Tibial artery (tissue), 4 donors: ENCODE data around the gene PINLYP.
"Not testable (repeated sequence)": the region's sequence is repeated elsewhere in the genome, so short reads cannot be mapped to it uniquely, and the experiment has no call there.

Source experiments
- DNase-seq, 2 donors: peaks; one replicate each; pipeline ENCODE4 v3.0.0-alpha.2; 2019
- H3K27ac ChIP-seq, 2 donors: fragments of 200-600 bp; sonication (generic) in 1 of 2; 1 replicate in 1 of 2; 2 replicates in 1 of 2; pipeline ENCODE4 v1.5.1; 2018 to 2019; ENCODE audit warnings: mild to moderate bottlenecking in 1 of 2
- H3K27me3 ChIP-seq, 2 donors: fragments of 200-600 bp; sonication (generic) in 1 of 2; one replicate each; pipeline versions ENCODE4 v1.5.1 to v1.6.0; 2016 to 2019
- H3K36me3 ChIP-seq, 3 donors: fragments of 200-600 bp; sonication (generic) in 2 of 3; one replicate each; pipeline ENCODE4 v1.5.1; 2016 to 2019; ENCODE audit warnings: mild to moderate bottlenecking in 2 of 3
- H3K4me1 ChIP-seq, 4 donors: fragments of 200-600 bp; sonication (generic) in 2 of 4; 1 replicate in 3 of 4; 2 replicates in 1 of 4; pipeline ENCODE4 v1.5.1; 2016 to 2019
- H3K4me3 ChIP-seq, 2 donors: fragments of 200-600 bp; sonication (generic) in 1 of 2; 1 replicate in 1 of 2; 2 replicates in 1 of 2; pipeline ENCODE4 v1.5.1; 2018 to 2019; ENCODE audit warnings: mild to moderate bottlenecking in 2 of 2
- H3K9me3 ChIP-seq, 3 donors: fragments of 200-600 bp; sonication (generic) in 1 of 3; one replicate each; pipeline ENCODE4 v1.5.1; 2016 to 2019
- intact Hi-C: fragments of 100-400 bp; cut with DNase I; formaldehyde crosslinking; loops from one replicate; pipeline ENCODE4 v1.15.0; 2023; ENCODE audit warnings: low total_unique reads
- TF ChIP-seq, protein P1 (sequence below), 2 experiments: fragments of 200-600 bp in 1 of 2; fragments of 450-650 bp in 1 of 2; IDR thresholded peaks; one replicate each; pipeline ENCODE4 v1.5.1; 2017 to 2019; ENCODE audit warnings: antibody characterized with exemption in 2 of 2, mild to moderate bottlenecking in 1 of 2, moderate library complexity in 1 of 2

The PINLYP gene

DNA sequence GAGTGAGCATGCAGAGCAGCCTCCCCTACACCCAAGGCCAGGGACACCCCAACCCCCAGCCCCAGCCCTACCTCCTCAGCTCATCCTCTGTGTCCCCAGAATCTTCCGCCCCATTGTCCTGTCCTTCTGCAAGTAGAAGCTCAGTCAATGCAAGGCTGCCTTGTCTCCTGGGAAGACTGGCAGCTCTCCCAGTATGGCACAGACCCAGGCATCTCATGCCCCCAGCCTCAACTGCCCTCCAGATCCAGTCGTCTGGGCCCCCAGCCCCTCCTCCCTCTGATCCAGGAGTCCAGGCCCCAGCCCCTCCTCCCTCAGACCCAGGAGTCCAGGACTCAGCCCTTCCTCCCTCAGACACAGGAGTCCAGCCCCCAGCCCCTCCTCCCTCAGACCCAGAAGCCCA, 29.6 kb upstream of the PINLYP start:
- TF ChIP-seq, protein P1, sequence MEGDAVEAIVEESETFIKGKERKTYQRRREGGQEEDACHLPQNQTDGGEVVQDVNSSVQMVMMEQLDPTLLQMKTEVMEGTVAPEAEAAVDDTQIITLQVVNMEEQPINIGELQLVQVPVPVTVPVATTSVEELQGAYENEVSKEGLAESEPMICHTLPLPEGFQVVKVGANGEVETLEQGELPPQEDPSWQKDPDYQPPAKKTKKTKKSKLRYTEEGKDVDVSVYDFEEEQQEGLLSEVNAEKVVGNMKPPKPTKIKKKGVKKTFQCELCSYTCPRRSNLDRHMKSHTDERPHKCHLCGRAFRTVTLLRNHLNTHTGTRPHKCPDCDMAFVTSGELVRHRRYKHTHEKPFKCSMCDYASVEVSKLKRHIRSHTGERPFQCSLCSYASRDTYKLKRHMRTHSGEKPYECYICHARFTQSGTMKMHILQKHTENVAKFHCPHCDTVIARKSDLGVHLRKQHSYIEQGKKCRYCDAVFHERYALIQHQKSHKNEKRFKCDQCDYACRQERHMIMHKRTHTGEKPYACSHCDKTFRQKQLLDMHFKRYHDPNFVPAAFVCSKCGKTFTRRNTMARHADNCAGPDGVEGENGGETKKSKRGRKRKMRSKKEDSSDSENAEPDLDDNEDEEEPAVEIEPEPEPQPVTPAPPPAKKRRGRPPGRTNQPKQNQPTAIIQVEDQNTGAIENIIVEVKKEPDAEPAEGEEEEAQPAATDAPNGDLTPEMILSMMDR (IDR thresholded peaks at IDR 0.05) = no peak
- peaks cover 35 to 67% (median 57%) of the 10 kb centered on the region in 3 donors for H3K36me3 ChIP-seq
- intact Hi-C loops = no loop called here

DNA sequence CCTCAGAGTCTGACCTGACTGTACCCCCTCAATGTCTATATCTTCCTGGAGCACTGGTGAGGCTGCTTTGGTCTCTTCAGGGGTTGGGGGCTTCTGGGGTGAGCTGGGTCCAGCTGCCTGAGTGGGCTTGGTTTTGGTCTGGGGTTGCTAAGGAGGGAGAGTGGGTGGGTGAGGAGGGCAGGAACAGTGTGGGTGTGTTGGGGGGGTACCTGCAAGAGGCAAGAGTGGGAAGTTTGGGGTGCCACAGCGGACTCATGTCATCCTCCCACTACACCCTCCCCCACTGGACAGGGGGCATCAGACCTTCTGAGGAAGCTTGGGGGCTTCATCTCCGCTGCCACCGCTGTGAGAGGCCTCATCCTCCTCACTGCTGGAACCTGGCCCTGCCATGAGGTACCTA, 29.0 kb upstream of the PINLYP start:
- no peak overlapping the region for H3K27ac ChIP-seq

More for the DNA sequence above, 29.6 kb upstream of the PINLYP start:
- Histone ChIP-seq H3K27ac (no peak overlapping the region), H3K4me1 (no peaks in the 10 kb centered on the region), H3K9me3 (no peaks in the 10 kb centered on the region), H3K4me3 (no peak overlapping the region), H3K27me3 (no peaks in the 10 kb centered on the region)
- no peak for DNase-seq

DNA sequence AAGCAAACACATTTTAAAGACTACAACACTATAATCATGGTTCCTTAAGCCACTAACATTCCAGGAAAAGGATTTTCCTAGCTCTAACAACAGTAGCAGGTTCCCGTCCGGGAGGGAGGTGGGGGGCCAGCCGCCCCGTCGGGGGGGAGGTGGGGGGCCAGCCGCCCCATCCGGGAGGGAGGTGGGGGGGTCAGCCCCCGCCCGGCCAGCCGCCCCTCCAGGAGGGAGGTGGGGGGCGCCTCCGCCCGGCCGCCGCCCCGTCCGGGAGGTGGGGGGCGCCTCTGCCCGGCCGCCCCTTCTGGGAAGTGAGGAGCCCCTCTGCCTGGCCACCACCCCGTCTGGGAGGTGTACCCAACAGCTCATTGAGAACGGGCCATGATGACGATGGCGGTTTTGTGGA, 27.7 kb upstream of the PINLYP start:
- H3K4me1 ChIP-seq, H3K27me3 ChIP-seq, H3K4me3 ChIP-seq, intact Hi-C loops, H3K9me3 ChIP-seq, H3K27ac ChIP-seq, DNase-seq: not testable (repeated sequence)
- peaks cover 37 to 67% (median 66%) of the 10 kb centered on the region in 3 donors for H3K36me3 ChIP-seq

More for the DNA sequence above, 29.0 kb upstream of the PINLYP start:
- no peaks in the 10 kb centered on the region for H3K27me3 ChIP-seq
- no peaks in the 10 kb centered on the region for H3K9me3 ChIP-seq
- peaks cover 38 to 67% (median 63%) of the 10 kb centered on the region in 3 donors for H3K36me3 ChIP-seq
- TF ChIP-seq, protein P1 (IDR thresholded peaks at IDR 0.05) = no peak
- H3K4me1 ChIP-seq = no peaks in the 10 kb centered on the region
- intact Hi-C loops = no loop called here
- no peak for DNase-seq
- no peak overlapping the region for H3K4me3 ChIP-seq

DNA sequence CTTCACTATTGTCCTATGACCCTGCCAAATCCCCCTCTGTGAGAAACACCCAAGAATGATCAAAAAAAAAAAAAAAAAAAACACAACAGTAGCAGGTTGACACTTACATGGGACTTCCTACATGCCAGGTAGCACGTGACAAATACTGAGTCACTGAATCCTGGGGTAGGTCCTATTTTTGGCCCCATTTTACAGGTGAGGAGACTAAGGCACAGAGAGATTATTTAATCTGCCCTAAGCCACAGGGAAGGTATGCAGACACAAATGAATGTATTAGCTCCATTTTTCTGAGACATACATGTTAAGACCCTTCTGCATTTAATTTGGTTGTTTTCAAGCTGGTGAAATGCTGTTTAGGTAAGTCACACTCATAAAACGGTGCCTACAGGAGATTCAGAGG, 26.9 kb upstream of the PINLYP start:
- Histone ChIP-seq H3K9me3 (no peaks in the 10 kb centered on the region), H3K4me1 (no peaks in the 10 kb centered on the region), H3K27me3 (no peaks in the 10 kb centered on the region), H3K36me3 (peaks cover 30 to 67% (median 66%) of the 10 kb centered on the region in 3 donors), H3K27ac (no peak overlapping the region), H3K4me3 (no peak overlapping the region)
- intact Hi-C loops = no loop called here
- TF ChIP-seq, protein P1 (IDR thresholded peaks at IDR 0.05) = no peak
- DNase-seq = no peak

DNA sequence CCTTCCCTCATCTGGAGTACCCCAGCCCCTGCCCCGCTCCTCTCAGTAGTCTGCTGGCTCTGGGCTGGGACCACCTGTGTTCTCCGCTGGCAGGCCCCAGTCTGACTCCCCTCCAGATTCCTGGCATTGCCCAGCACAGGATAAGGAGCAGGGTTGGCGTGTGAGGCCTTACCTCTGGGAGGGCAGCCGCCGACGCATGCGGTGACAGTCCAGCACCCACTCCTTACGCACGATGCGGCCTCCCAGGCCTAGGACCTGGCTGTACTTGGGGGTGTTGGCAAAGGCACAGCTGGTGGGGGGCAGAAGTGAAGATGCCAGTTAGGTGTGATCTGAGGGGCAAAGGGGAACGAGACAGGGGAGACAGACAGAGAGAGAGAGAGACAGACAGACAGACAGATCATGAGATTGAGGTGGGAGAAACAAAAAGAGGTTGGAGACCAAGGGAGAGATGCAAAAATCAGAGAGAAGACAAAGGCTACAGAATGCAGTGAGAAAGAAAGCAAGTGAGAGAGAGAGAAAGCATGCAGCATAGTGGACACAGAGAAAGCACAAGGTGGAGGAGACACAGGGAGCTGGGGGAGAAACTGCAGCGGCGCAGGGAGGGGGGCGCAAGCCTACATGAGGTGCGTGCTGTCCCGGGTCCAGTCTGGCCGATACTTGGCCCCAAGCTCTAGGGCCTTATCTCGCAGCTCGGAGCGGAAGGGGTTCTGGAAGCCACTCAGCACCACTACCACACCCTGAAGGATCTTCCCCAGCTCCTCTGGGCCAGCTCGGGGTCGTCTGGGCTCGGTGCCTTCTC, 24.0 kb upstream of the PINLYP start:
- Histone ChIP-seq H3K36me3 (peaks cover 25 to 68% (median 61%) of the 10 kb centered on the region in 3 donors), H3K27ac (no peak overlapping the region), H3K9me3 (no peaks in the 10 kb centered on the region), H3K27me3 (no peaks in the 10 kb centered on the region), H3K4me1 (no peaks in the 10 kb centered on the region), H3K4me3 (no peak overlapping the region)
- no peak for DNase-seq
- intact Hi-C loops = no loop called here
- TF ChIP-seq, protein P1 (IDR thresholded peaks at IDR 0.05) = no peak

DNA sequence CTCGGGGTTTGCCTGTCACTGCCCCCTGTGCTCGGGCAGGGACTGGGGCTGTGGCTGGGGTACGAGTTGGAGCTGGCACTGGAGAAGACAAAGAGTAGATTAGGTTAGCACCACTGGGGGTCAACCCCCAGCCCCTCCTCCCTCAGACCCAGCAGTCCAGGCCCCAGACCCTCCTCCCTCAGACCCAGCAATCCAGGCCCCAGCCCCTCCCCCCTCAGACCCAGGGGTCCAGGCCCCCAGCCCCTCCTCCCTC, 23.5 kb upstream of the PINLYP start:
- H3K4me3 ChIP-seq = no peak overlapping the region
- intact Hi-C loops = no loop called here

More for the DNA sequence above, 23.5 kb upstream of the PINLYP start:
- no peaks in the 10 kb centered on the region for H3K4me1 ChIP-seq
- H3K36me3 ChIP-seq = peaks cover 22 to 71% (median 64%) of the 10 kb centered on the region in 3 donors
- TF ChIP-seq, protein P1 (IDR thresholded peaks at IDR 0.05) = no peak
- no peak overlapping the region for H3K27ac ChIP-seq
- no peaks in the 10 kb centered on the region for H3K27me3 ChIP-seq
- DNase-seq = no peak
- H3K9me3 ChIP-seq = no peaks in the 10 kb centered on the region
